Measurements from ENCODE around the gene GPR55.

GPR55 gene

DNA sequence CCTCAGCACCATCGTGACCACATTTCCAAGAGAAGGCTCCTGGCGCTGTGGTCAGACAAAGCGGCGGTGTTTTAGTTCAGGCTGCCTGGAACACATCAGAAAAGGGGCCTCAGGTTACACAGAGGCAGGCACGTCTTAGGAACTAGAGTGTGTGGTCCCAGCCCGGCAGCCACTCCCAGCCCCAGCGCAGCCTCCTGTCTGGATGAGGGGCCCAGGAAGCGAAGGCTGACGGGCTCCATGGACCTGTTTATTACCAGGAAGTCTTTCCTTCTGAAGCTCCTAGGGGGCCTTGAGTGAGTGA lies 10.0 kb upstream of the GPR55 start:
- TF ChIP-seq, protein P1, sequence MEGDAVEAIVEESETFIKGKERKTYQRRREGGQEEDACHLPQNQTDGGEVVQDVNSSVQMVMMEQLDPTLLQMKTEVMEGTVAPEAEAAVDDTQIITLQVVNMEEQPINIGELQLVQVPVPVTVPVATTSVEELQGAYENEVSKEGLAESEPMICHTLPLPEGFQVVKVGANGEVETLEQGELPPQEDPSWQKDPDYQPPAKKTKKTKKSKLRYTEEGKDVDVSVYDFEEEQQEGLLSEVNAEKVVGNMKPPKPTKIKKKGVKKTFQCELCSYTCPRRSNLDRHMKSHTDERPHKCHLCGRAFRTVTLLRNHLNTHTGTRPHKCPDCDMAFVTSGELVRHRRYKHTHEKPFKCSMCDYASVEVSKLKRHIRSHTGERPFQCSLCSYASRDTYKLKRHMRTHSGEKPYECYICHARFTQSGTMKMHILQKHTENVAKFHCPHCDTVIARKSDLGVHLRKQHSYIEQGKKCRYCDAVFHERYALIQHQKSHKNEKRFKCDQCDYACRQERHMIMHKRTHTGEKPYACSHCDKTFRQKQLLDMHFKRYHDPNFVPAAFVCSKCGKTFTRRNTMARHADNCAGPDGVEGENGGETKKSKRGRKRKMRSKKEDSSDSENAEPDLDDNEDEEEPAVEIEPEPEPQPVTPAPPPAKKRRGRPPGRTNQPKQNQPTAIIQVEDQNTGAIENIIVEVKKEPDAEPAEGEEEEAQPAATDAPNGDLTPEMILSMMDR (IDR thresholded peaks at IDR 0.05; ENCODE audit: insufficient read depth, low read length): no peak
- no peak for TF ChIP-seq POLR2AphosphoS5 (IDR thresholded peaks at IDR 0.05; ENCODE audit: low read depth)
- TF ChIP-seq, protein P2, sequence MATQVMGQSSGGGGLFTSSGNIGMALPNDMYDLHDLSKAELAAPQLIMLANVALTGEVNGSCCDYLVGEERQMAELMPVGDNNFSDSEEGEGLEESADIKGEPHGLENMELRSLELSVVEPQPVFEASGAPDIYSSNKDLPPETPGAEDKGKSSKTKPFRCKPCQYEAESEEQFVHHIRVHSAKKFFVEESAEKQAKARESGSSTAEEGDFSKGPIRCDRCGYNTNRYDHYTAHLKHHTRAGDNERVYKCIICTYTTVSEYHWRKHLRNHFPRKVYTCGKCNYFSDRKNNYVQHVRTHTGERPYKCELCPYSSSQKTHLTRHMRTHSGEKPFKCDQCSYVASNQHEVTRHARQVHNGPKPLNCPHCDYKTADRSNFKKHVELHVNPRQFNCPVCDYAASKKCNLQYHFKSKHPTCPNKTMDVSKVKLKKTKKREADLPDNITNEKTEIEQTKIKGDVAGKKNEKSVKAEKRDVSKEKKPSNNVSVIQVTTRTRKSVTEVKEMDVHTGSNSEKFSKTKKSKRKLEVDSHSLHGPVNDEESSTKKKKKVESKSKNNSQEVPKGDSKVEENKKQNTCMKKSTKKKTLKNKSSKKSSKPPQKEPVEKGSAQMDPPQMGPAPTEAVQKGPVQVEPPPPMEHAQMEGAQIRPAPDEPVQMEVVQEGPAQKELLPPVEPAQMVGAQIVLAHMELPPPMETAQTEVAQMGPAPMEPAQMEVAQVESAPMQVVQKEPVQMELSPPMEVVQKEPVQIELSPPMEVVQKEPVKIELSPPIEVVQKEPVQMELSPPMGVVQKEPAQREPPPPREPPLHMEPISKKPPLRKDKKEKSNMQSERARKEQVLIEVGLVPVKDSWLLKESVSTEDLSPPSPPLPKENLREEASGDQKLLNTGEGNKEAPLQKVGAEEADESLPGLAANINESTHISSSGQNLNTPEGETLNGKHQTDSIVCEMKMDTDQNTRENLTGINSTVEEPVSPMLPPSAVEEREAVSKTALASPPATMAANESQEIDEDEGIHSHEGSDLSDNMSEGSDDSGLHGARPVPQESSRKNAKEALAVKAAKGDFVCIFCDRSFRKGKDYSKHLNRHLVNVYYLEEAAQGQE (IDR thresholded peaks at IDR 0.05; ENCODE audit: insufficient replicate concordance, low read depth): no peak
- no peak for TF ChIP-seq SPI1 (IDR thresholded peaks at IDR 0.05; ENCODE audit: borderline replicate concordance, low read depth)
- TF ChIP-seq GABPA (IDR thresholded peaks at IDR 0.05; ENCODE audit: low read depth): no peak
- Histone ChIP-seq H3K27me3 (ENCODE audit: insufficient read depth, poor library complexity, severe bottlenecking) (no peaks in the 10 kb centered on the region), H3K27ac (replicated peaks) (no peak overlapping the region), H3K4me3 (replicated peaks; ENCODE audit: insufficient read depth, low read length) (no peak overlapping the region)
- no peak for DNase-seq (ENCODE audit: low read depth in 1 of 2, low spot score in 1 of 2)

DNA sequence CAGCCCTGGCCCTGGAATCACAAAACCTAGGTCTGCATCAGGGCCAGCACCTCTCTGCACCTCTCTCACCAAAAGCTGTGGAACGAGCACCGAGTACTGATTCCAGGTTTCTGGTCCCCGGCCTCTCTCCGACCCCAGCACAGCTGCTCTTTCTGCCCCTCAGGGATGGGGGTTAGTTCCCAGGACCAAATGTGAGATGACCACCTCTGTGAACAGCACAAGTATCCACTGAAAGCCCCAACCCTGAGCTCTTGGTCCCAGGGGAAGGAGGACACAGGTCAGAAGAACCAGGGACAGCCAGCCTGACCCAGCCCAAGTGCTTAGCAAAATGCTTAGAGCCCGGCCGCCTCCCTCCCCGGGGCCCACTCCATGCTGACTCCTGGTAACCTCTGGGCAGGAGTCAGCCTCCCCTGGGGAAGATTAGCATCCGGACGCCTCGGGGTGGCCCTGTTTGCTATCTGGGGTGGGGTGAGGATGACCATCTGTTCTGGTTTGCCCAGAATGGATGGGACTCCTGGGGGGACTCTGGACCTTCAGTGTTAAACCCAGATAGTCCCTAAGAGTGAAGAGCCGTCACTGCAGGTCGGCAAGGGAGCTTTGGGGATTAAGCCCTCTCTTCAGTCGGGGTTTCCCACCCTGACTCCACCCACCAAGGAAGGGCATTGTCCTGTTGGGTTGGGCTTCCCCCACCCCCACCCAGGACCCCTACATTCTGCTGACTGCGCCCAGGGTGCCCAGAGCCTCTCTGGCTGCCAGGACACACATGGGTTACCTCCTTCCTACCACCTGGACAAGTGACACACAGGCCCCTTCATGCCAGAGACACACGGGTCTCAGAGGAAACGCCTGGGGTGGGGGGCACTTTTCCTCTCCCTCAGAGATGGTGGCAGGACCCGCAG lies 9.4 kb upstream of the GPR55 start:
- TF ChIP-seq GABPA (IDR thresholded peaks at IDR 0.05; ENCODE audit: low read depth): no peak
- TF ChIP-seq, protein P1 (IDR thresholded peaks at IDR 0.05; ENCODE audit: insufficient read depth, low read length): no peak
- TF ChIP-seq POLR2AphosphoS5 (IDR thresholded peaks at IDR 0.05; ENCODE audit: low read depth): no peak
- TF ChIP-seq SPI1 (IDR thresholded peaks at IDR 0.05; ENCODE audit: borderline replicate concordance, low read depth): no peak
- TF ChIP-seq, protein P2 (IDR thresholded peaks at IDR 0.05; ENCODE audit: insufficient replicate concordance, low read depth): no peak
- no peak for DNase-seq (ENCODE audit: low read depth in 1 of 2, low spot score in 1 of 2)
- Histone ChIP-seq H3K4me3 (replicated peaks; ENCODE audit: insufficient read depth, low read length) (no peak overlapping the region), H3K27me3 (ENCODE audit: insufficient read depth, poor library complexity, severe bottlenecking) (no peaks in the 10 kb centered on the region), H3K27ac (replicated peaks) (no peak overlapping the region)

DNA sequence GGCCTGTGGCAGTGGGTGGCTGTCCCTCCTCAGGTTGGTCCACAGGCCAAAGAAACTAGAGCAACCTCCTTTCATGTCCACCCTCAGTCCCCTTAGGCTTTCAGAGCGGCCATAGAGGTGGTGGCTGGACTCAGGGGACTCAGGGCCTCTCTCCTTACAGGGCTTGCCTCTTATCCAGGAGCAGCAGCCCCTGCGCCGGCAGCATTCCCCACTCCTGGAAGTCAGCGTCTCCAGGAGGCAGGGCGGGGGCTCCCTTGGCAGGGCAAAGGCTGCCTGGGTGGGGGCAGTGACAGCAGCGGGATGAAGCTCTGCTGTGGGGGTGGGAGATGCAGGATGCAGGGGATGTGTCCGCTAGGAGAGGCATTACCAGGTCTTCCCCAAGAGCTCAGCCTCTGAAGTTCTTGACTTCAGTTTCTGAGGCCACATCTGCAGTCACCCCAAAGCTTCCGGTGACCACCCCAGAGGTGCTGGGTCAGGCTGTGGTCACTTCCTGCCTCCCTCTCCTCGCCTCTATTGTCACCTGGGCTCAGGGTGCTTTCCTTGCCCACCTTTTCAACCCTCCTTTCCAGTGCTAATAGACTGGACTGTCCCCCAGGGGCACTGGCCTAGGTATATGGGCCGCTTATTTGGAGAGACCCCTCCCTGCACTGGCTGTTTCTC lies 8.6 kb upstream of the GPR55 start:
- TF ChIP-seq, protein P1 (IDR thresholded peaks at IDR 0.05; ENCODE audit: insufficient read depth, low read length): no peak
- TF ChIP-seq, protein P2 (IDR thresholded peaks at IDR 0.05; ENCODE audit: insufficient replicate concordance, low read depth): no peak
- no peak for TF ChIP-seq POLR2AphosphoS5 (IDR thresholded peaks at IDR 0.05; ENCODE audit: low read depth)
- no peak for TF ChIP-seq GABPA (IDR thresholded peaks at IDR 0.05; ENCODE audit: low read depth)
- TF ChIP-seq SPI1 (IDR thresholded peaks at IDR 0.05; ENCODE audit: borderline replicate concordance, low read depth): no peak

More for the DNA sequence above, 8.6 kb upstream of the GPR55 start:
- DNase-seq (ENCODE audit: low read depth in 1 of 2, low spot score in 1 of 2): no peak
- Histone ChIP-seq H3K27me3 (ENCODE audit: insufficient read depth, poor library complexity, severe bottlenecking) (no peaks in the 10 kb centered on the region), H3K27ac (replicated peaks) (no peak overlapping the region), H3K4me3 (replicated peaks; ENCODE audit: insufficient read depth, low read length) (no peak overlapping the region)

Data from HL-60 (cell line).